Epidermal melanocyte (primary cell): ENCODE results near the gene RAI1.
A peak's percentile ranks its signal among the peaks of the same experiment; 100 is the strongest.

Experiments
- DNase-seq: peaks from one replicate; pipeline ENCODE4 v3.0.0; 2011; ENCODE audit warnings: low spot score; ENCODE audit not compliant: insufficient read length

The RAI1 gene

DNA sequence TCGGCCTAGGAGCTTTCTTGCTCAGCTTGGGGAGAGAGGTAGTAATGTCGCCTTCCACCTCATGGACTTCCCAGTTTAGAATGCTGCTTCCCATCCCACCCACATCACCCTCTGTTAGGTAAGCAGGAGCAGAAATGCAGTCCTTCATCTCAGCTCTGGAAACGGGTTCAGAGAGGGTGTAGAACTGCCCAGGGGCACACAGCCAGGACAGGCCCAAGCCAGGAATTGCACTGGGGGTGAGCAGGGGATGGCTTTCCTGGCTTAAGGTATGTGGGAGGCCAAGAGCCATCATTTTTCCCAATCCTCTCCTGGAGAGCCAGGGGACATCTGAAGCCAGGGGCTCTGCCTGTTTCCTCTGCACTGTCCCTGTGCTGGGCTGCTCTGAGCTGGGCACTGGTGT is 33.6 kb downstream of the RAI1 start:
- no peak for DNase-seq

DNA sequence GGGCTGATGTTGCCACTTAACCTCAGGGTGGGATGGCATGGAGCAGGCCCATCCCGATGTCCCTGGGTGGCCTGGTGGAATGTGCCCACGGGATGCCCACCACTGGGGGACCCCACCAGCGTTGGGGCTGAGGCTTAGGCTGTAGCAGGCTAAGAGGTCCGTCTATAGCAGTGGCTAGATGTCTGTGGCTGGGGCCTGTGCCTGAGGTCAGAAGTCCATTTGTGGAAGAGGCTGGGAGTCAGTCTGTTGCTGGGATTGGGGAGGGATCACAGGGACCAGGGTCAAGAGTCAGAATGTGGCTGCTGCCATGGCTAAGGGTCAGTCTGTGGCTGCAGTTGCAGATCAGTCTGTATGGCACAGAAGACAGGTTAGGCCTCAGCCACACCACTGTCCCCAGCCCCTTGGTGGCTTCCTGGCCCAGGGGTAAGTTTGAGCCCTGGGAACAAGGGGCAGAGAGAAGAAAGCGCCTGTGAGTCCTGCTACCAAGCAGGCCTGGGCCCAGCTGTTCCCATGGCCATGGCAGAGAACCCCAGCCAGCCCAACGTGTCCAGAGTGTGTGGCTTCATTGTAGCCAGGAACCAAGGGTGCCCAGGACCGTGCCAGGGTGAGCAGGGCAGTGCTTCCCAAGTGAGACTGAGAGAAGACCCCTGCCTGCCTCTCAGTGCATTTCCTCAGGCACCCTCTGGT is 35.7 kb downstream of the RAI1 start:
- no peak for DNase-seq

- no peak for DNase-seq
These were observed 37.0 kb downstream of the RAI1 start for GRCh38 chr17:17718251-17718650.

DNA sequence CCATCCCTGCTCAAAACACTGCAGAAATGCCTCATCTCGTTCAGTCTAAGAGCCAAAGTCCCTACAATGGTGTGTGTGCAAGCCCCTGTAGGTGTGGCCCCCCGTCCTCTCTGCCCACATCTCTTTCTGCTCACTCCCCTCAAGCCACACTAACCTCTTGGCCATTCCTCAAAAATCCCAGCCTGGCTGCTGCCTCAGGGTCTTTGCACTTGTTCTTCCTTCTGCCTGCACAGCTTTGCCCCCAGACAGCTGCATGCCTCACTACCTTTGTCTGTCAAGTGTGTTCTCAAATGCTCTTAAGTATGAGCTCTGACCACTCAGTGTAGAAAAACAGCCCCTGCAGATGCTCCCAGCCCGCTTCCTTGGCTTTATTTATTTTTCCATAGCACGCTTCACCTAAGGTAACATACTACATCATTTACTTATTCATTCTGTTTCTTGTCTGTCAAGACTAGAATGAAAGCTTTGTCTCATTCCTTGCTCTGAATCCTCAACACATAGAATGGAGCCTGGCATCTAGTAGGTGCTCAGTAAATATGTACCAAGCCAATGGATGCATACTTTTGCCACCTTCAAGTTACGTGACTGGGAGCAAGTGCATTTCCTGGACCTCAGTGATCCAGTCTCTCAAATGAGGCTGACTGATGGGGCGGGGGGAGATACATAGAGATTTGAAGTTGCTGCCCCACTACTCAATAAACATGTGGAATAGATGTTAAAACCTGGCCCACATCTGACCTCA is 38.1 kb downstream of the RAI1 start:
- DNase-seq = no peak

GRCh38 chr17:17719966-17720543 is 38.8 kb downstream of the RAI1 start:
- no peak for DNase-seq

GRCh38 chr17:17721140-17721668 is 39.9 kb downstream of the RAI1 start:
- DNase-seq = no peak

DNA sequence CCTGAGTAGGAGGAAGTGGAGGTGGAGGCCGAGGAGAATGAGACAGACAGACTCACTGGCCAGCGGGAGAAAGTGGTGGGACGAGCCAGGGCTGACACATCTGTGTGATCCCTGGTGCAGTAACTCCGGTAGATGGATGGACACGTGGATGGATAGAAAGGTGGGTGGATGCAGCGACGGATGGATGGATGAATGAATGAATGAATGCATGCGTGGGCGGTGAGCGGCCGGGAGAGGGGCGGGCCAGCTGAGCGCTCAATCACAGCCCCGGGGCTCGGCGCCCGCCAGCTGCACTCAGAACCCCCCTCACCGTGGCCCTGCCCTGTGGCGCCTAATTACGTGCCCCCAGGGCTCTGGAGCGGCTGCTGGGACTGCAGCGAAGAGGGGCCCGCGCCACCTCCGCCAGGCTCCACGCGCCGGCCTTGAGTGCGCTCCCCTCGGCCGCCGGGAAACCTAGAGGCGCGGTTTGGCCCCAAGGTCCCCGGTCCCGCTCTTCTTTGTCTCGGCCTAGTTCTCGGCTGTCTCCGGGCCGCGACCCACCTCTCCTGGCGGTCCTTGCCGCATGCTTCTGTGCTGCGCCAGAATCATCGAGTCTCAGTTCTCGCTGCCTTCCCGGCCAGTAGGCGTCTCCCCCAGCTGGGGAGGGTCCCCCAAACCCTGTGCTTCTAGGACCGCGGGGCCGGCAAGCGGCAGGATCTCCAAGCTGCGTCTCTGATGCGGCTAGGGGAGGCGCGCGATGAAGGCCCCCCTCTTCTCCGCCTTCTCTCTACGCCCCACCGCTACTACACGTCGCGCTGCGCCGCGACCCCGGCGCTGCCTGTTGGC is 41.0 kb downstream of the RAI1 start:
- DNase-seq = no peak

DNA sequence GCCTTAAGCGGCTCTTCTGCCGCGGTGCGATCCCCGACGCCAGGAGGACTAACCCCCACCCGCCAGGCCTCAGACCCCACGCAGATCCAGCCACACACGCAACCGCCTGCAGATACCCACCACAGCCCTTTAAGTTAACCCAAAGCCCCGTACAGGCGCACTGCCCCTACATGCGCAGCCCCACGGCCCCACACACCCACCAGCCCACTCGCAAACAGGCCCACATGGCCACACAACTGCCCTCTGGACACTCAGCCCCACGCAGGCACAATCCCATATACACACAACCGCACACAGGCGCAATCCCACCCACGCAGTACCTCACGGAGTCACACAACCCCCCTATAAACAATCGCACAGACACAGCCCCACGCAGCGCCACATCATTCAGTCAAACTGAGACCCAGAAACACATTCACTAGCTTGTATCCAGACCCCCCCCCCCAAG is 41.7 kb downstream of the RAI1 start:
- DNase-seq = no peak

DNA sequence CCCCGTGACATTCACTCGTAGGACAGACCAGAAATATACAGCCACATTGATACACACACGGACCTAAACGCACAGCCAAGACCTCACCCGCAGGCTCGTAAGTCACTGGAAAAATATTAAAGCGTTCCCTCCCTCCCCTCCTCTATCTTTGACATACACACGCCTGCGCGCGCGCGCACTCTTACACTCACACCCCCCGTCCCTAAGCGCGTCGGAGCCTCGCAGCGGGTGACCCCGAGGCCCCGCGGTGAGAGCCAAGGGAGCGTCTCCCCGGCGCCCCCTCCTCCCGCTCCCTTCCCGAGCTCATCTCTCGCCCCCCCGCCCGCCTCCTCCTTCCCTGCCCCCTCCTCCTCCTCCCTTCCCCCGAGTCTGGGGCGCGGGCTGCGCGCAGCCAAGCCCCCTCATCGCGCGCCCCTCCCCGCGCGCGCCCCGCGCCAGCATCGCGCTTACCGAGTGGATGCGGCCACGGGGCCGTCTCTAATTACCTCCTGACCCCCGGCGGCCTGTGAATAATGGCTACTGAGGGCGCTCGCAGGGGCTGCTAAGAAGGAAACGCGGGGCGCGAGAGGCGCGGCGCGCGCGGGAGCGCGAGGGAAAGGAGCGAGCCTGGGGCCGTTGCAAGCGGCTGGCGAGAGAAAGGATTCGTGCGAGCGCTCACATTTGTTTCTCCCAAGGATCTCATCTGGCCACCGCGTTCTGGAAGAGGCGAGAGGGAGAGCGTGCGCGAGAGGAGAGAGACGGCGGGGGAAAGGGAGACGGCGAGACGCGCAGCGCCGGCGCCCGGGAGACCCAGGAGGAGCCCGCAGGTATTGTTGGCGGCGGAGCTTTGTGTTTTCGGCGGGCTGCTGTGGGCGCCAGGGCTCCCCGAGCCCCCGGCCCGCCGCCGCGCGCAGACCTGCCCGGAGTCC is 42.4 kb downstream of the RAI1 start:
- DNase-seq = peak; percentile 80

- no peak for DNase-seq
These were observed 43.2 kb downstream of the RAI1 start for GRCh38 chr17:17724307-17725010.

GRCh38 chr17:17725011-17725751 is 43.9 kb downstream of the RAI1 start:
- DNase-seq = no peak

GRCh38 chr17:17725752-17726457 is 44.6 kb downstream of the RAI1 start:
- no peak for DNase-seq

- no peak for DNase-seq
These were observed 45.3 kb downstream of the RAI1 start for GRCh38 chr17:17726458-17727060.

GRCh38 chr17:17727111-17727659 is 45.9 kb downstream of the RAI1 start:
- DNase-seq = no peak

DNA sequence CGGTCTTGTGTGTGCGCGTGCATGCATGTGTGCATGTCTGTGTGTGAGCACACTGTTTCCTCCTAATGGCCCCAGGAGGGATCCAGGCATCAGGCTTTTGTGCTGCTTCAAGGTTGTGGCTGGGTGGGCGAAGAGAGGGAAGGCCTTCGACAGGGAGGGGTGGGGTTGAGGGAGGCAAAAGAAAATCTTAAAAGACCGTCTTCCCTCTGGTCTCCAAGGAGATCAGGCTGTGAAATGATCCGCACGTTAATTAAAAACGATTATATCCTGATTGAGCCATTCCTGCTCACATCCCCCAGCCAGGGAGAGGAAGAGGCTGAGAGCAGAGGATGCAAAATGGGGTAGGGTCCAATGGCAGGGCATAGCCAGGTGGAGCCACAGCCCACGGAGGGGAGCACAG is 46.9 kb downstream of the RAI1 start:
- no peak for DNase-seq

DNA sequence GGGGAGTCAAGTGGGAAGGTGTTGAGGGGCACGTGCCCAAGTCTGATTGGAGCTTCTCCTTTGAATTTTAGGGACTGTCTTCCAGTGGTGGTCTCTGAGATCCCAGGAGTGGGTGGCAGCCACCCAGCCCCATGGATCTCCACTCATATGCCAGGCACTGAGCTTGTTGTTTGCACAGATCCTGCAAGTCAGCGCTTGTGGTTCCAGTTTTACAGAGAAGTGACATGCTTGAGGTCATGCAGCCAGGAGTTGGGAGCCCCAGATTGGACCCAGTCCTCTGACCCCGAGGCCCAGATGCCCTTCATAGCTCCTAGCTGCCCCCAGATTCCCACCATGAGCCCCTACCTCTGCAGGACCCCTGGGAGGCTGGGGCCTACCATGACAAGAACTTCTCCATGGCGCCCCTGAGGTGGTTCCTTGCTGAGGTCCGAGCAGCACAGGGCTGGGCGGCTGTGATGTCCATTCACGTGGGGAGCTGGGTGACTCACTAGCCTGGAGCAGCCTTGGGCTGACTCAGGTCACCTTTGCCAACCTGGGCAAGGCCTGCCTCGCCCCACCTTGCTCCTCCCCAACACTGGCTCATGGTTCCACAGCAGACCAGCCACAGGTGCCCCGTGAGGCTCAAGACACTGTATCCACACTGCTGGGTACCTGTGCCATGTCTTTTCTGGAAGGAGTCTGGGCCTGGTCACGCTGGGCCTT is 47.4 kb downstream of the RAI1 start:
- no peak for DNase-seq

DNA sequence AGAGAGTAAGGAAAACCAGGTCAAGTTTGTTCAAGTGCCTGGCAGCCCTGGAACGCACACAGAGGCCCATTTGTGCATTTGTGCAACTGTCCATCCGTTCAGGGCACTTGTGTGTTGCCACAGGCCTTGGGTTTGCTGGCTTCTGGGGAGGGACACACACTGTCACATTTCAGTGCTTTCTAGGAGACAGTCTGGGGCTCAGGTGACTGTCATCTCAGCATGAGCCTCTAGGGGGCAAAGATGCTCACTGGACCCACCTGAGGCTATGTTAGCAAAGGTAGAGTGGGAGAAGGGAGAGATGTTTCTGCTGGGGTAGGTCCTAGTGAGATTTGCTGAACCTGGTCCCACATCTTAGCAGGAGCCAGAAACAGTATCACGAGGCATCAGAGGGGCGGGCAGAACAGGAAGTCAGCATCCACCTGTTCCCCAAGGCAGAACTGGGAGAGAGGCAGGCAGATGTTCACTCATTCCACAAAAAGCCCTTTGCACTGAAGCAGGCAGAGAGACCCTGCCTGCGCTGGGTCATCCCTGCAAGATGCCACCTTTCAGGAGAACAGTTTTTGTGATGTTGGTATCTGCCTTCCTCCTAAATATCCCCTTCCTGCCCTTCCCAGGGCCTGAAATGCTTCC is 48.5 kb downstream of the RAI1 start:
- no peak for DNase-seq
